IPS DF 4.7 (cell line): Measurements from ENCODE around the gene PRRX2.

Source experiments
- DNase-seq: peaks from one replicate; pipeline ENCODE4 v3.0.0-alpha.2; 2013; ENCODE audit warnings: low spot score; ENCODE audit errors: extremely low read depth

The PRRX2 gene

DNA sequence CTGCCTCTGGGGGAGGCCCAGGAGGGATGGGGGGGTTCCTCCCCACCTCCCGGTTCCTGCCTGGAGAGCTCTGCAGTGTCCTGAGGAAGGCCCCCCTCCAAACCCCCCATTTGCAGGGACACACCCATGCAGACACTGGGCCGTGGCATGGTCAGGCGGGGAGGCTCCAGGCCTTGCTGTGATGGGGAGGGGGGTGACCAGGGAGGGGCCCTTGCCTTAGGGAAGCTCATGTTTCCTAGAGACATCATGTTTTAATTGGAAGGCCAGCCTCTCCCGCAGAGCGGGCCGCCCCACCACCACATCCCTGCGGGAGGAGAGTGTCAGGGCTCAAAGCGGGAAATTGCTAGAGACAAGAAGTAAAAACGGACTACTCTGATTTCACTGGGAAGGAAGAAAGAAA lies 12.0 kb downstream of the PRRX2 start:
- no peak for DNase-seq

DNA sequence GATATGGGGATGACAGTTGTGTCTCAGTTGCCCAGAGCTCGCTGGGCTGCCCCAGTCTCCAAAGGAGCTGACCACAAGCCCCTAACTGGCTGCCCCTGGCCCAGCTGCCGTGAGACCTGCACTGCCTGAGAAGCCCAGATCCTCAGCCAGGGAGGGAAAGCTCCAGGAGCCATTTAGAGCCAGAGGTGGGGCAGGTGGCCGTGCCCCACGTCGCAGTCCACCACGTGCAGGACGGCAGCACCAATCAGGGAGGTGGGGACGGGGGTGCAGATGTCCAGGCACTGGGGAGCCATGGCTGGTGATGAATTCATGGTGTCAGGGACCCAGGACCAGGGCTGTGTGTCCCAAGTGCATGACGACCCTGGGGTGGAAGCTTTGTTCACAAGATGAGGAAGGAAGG lies 13.4 kb downstream of the PRRX2 start:
- no peak for DNase-seq

DNA sequence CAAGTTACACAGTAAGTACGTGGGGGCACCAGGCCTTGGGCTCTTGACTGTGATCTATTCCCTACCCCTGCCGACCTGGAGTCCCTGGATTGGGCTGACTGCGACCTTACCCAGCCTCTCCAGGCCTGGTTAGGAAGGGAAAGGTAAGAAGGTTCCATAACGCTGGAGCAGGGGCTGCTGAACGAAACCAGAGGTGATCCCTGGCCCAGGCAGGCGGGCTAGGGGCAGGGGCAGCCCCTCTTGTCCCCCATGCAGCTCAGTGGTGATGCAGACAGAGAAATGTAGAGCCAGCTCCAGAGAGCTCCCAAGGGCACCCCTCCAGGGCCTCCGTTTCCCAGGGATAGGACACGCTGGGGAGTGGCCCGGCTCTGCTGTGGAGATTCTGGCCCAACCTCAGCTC lies 14.1 kb downstream of the PRRX2 start:
- no peak for DNase-seq

DNA sequence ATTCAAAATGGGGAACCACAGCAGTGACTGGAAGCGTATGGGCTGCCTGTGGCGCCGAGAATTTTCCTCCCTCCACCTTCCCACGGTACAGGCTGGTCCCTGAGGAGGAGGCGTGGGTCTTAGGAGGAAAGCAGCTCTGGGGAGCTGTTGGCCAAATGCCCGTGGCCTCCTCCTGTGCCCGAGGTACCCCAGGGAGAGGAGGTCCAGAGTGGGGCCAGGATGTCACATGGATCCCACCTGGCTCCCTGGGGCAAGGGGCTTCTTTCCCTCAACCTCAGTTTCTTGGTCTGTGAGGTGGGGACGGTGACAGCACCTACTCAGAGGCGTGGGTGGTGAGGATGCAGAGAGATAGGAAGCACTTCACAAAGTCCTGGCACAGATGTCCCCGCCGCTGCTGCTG lies 16.5 kb downstream of the PRRX2 start:
- DNase-seq, result no peak

DNA sequence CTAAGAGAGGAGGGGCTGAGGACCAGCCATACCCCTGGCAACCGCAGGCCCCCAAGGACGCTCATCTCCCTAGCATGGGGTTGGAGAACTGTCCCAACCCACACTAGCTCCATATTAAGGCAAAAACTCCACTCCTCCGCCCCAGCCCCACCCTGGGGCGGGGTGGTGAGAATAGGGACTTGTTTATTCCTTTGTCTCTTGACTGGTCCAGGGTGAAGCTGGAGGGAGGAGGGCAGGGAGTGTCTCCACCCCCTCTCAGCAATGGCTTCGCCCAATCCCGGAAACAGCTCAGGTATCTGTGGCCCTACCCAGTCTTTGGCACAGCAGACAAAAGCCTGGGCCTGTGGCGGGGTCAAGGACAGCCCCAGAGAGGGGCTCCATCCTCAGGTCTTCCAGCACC lies 16.9 kb downstream of the PRRX2 start:
- DNase-seq, result no peak

DNA sequence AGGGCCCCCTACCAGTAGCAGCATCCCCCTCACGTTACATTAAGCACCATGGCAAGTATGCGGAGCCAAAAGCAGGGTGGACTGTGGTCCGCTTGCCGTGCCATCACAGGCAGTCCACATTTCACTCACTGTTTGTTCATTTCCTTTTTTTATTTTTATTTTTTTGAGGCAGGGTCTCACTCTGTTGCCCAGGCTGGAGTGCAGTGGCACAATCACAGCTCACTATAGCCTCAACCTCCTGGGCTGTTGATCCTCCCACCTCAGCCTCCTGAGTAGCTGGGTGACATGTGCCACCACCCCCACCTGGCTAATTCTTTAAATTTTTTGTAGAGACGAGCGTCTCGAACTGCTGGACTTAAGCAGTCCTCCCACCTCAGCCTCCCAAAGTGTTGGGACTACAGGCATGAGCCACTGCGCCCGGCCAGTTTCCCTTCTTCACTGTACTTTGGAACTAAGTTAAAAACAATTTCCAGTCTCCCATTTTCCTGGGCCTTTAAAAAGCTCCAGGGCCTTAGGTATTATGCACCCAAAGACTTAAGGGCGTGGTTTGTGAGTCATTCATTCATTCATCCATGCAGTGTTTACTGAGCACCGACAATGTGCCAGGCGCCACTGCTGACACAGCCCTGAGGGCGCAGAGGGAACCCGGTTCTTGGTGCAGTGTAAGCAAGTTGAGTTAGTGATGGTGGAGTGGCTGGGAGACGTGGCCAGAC lies 19.9 kb downstream of the PRRX2 start:
- no peak for DNase-seq

DNA sequence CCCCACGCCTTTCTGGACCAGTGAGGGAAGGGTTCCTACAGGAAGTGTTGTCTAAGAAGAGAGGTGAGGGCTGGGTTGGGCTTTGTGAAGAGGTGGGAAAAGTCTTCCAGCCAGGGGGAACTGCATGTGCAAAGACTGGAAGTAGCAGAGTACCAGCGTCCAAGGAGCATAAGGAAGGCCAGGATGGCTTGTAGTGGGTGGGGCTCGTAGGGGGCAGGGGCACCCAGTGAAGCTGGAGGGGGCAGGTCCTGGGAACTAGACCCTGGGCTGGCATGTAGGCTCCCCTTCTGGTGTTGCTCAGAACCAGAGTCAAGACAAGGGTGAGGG lies 20.4 kb downstream of the PRRX2 start:
- DNase-seq, result no peak

DNA sequence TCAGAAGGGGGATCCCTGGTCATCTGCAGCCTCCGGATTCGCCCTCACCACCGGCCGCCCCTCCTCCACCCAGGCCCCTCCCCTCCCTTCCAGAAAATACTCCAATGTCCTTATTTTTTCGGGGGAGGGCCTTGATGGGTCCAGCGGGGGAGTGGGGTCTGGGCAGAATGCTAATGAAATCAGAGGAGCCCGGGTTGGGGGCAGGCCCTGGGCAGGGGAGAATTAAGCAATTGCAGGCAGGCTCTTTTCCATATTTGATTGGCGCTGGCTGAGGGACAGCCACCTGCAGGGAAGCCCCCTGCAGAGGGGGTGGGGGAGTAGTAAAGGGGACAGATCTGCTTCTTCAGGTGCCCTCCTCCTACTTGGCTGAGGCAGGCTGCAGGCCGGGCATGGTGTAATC lies 21.3 kb downstream of the PRRX2 start:
- DNase-seq, result no peak

DNA sequence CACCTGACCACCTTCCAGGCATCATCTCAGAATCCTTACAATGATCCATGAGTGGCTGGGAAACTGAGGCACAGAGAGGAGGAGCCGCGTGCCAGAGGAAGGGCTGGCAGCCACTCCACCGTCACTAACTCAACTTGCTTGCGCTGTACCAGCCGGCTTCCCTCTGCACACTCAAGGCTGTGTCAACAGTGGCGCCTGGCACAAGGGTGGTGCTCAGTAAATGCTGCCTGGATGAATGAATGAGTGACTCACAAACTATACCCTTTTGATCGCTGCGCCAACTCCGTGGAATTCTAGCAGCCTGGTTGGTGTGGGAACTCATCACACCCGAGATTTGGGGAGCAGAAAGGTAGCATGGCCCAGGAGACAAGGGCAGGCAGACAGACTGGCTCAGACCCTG lies 21.9 kb downstream of the PRRX2 start:
- no peak for DNase-seq

DNA sequence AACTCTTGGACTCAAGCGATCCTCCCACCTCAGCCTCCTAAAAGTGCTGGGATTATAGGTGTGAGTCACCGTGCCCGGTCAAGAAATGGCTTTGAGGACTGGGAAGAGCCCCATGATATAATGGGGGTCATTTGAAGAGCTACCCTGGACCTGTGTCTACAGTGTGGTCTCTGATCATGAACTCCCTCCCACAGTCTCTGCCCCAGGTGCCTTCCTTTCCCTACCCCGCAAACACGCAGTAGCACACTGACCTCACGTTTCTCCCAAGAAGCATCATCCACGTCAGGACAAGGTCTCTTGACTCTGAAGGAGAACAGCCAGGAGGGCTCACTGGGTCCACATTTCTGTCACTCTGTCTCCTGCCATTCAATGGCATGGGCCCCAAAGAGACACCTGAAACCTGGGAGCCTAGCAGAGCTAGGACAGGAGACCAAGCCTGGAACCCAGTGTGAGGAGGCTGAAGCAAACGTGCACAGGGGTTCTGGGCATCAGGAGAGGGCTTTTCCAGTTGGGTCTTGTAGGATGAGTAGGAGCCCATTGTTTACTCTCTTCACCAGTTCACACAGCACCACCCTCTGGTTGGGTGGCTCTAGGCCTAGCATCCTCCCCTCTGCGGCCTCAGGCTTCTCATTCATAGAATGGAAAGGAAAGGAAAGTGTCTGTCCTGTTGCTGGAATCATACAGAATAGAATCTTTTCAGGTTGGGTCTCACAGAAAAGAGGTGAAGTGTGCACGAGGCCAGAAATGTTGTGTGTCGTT lies 23.0 kb downstream of the PRRX2 start:
- DNase-seq, result no peak

DNA sequence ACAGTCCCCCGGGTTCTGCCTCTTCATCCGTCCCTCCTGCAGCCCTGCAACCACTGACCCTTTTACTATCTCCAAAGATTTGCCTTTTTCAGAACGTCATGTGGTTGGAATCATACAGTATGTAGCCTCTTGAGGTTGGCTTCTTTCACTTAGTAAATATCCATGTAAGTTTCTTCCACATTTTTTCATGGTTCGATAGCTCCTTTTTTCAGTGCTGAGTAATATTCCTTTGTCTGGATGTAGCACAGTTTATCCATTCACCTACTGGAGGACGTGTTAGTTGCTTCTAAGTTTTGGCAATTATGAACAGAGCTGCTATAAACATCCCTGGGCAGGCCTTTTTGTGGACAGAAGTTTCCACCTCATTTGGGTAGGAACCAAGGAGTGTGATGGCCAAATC lies 27.1 kb downstream of the PRRX2 start:
- DNase-seq, result no peak

DNA sequence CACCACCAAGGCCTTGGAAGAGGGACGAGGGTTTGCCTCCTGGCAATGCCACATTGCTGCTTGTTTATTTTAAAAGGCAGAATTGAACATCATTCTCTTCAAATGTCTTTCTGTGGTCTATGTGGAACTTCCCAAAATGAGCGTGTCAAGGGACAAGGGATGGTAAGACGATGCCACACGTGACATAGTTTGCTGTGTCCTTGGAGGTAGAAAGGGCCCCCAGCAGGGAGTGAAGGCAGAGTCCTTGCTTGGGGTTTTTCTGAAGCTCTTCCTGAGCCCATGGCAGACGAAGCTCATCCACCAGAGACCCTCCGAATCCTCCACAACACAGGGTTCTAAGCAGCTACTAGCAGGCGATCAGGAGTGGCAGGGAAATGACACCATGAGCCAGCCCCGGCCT lies 28.3 kb downstream of the PRRX2 start:
- DNase-seq, result no peak

DNA sequence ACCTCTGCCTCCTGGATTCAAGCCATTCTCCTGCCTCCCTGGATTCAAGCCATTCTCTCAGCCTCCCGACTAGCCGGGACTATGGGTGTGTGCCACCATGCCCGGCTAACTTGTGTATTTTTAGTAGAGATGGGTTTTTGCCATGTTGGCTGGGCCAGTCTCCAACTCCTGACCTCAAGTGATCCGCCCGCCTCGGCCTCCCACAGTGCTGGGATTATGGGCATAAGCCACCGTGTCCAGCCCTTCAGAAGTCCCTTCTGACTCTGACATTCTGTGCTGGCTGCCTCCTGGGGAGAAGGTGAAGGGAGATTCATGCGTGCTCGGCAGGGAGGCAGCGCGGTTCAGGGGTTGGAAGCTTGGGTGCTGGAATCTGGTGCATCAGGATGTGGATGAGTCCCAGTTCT lies 28.8 kb downstream of the PRRX2 start:
- no peak for DNase-seq

DNA sequence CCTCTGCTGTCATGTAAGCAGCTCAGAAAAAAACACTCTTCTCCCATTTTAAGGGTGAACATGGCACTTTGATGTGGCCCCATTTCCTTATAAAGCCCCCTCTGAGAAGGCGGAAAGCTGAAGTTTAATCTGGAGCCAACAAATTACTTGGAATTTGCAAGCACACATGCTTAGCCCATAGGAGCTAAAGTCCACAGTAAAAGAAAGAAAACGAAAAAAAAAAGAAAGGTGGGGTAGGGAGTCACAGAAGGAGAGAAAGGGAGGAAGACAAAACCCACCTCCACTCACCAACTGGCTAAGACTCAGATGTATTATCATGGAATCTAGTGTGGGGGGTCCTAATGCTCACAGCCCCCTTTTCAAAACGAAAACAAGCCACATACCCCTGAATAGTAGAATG lies 30.4 kb downstream of the PRRX2 start:
- no peak for DNase-seq

DNA sequence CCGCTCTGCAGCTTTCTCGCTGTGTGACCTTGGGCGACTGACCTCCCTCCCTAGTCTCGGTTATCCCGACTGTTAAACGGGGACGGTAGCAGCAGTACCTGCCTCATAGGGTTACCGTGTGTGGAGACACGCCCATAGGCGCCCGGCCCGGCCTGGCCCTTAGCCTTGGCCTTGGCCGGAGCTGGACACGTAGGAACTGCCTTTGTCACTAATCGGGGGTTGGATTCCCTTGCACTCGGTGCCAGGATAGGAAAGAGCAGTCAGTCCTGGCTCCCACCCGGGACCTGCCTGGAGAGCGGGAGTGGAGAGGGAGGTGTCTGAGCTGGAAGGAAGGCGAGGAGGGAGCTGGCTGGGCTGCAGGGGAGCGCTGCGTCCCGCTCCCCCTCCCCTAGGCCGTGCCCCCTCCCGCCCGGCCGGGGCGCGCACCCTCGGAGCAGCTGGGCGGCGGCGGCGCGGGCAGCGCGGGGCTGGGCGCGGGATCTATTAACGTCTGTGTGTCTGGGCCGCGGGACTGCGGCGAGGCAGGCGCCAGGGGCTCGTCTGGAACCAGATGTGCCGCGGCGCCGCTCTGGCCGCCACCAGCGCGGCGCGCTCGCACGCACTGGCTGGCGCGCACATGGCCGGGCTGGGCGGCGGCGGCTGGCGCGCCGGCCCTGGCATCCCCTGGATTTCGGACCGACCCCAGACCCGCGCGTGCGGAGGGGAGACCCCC lies 31.7 kb downstream of the PRRX2 start:
- no peak for DNase-seq

DNA sequence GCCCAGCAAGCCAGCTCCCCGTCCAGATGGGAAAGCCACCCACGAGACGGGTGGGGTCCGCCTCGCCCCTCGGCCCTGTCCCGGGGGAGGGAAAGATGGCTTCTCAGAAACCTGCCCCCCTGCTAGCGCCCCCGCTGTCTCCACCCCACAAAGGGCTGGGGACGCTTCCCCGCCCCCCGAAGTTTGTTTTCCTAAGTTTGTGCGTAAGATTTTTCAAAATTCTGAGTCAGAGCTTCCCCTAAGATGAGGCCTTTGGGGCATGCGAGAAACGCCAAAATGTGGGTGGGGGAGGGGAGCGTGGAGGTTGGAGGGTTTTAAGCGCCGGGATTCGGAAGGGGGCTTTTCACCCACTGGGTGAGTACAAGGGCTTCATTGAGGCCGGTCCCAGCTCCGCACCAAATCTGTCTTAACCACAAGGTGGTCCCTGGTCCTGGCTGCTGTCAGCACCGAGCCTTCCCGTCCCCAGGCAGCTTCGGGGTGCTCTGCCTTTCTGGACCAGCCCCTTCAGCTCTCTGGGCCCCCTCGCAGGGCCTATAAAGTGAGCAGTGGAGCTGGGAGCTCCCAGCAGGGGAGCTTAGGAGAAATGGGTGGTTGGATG lies 32.3 kb downstream of the PRRX2 start:
- no peak for DNase-seq

DNA sequence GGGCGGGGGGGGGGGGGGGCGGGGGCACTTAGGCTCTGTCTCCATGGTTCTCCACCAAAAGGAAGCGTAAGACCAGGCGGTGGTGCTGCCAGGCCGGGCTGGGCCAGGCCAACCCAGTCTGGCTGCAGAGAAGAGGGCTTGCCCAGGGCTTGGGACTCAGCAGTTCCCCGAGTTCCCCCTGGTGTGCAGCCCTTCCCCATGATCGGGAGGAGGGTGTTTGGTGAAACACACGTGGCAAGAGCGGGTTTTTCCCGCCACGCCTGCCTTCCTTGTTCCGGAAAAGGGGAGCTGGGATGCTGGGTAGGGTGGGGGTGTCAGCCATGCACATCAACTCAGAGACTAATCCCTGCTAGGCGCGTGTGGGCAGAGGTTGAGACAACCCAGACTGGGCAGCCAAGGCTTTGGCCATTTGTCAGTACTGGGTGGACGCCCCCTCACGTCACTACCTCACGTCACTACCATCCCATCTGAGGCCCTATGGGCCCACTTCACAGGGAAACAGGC lies 32.9 kb downstream of the PRRX2 start:
- no peak for DNase-seq

DNA sequence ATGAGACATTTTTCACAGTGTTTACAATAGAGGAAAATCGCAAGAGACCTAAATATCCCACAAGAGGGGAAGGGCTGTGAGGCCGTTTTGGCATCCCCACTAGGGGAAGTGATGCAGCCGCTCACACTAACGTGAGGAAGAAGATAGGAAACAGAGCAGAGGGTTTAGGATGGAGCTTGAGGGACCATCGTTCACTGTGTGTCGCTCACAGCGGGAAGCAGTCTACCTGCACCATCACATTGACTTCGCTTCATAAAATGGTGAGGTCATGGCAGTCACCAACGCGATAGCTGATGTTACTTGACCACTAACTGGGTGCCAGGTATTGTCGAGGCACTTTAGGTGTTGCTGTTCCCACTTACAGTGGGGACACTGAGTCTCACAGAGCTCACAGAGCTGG lies 35.6 kb downstream of the PRRX2 start:
- DNase-seq, result no peak

DNA sequence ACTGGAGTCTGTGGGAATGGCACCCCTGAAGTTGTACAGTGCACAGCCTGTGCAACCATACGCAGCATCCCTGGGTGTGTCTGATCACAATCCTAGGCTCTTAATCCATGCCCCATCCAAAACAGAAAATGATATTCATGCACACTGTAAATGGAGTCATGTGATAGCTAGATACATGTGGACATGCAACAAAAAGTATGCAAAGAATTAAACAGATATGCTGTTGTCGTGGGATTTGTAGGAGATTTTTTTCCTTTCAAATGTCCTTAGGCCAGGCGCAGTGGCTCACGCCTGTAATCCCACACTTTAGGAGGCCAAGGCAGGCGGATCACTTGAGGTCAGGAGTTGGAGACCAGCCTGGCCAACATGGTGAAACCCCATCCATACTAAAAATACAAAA lies 36.1 kb downstream of the PRRX2 start:
- DNase-seq, result no peak

DNA sequence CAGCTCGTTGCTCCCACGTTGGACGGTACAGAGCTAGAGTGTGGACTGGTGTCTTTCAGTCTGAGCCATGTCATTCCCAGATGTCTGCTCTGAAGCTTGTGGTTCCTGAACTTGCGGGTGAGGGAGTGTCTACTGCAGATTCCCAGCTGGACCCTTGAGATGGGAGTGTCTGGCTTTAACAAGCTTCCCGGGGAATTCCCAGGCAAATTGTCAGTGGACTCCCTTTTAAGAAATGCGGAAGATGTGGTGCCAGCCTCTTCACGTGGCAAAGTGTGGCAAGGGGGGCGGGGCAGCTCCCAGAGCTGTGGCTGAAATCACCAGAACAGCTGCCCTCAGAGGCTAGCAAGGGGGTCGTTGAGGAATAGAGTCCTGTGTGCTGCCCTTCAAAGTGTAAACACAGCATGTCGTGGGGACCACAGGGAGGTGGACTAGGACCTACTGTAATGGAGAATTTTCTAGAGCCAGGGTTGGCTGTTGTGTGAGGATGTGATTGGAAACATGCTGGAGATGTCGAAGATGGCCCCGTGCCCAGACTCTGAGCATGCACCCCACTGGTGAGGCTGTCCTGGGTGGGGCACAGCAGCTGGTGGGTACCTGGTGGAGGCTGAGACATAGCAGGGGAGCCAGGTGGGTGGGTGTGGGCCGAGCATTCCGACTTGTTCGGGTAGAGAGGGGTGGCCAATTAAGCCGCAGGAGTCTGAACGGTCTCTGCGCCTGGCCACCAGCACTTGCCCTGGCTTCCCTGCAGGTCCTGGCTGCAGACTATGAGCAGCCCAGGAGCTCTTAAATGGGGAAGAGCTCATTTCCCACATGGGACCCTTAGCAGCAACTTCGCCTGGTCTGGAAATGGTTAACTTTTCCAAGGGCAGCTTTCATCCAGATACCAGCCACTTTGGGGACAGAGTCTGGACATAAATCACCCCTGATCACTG lies 37.4 kb downstream of the PRRX2 start:
- no peak for DNase-seq
